Heart left ventricle (tissue), 16 donors: ENCODE results near the gene GSC. TPM values are rescaled to one million over a fixed set of nuclear protein-coding genes. Genes with fewer than 3 reads are reported as not detected.
A peak's percentile ranks its signal among the peaks of the same experiment; 100 is the strongest.

Experiments used
- ATAC-seq, 4 donors: fragments of 200-7000 bp; cut with Tn5 transposase; one replicate each; pipeline ENCODE4 v1.9.1; 2020 to 2022; ENCODE audit warnings: moderate library complexity in 4 of 4, mild to moderate bottlenecking in 3 of 4, moderate number of reproducible peaks in 1 of 4
- DNase-seq, 5 donors: peaks; one replicate each; pipeline ENCODE4 v3.0.0-alpha.2; 2020
- H3K27ac ChIP-seq, 12 donors: fragments of 200-600 bp; sonication (generic) in 4 of 12; one replicate each; pipeline versions ENCODE4 v1.5.0 to v1.8.0; 2016 to 2022; ENCODE audit warnings: mild to moderate bottlenecking in 2 of 12
- H3K27me3 ChIP-seq, 9 donors: fragments of 200-600 bp; sonication (generic) in 2 of 9; one replicate each; pipeline versions ENCODE4 v1.5.1 to v1.8.0; 2016 to 2022; ENCODE audit warnings: mild to moderate bottlenecking in 3 of 9
- H3K36me3 ChIP-seq, 9 donors: fragments of 200-600 bp; sonication (generic) in 2 of 9; one replicate each; pipeline versions ENCODE4 v1.5.0 to v1.8.0; 2018 to 2022; ENCODE audit warnings: mild to moderate bottlenecking in 2 of 9
- H3K4me1 ChIP-seq, 12 donors: fragments of 200-600 bp; sonication (generic) in 4 of 12; one replicate each; pipeline versions ENCODE4 v1.5.0 to v1.8.0; 2016 to 2022; ENCODE audit warnings: mild to moderate bottlenecking in 3 of 12
- H3K4me3 ChIP-seq, 12 donors: fragments of 200-600 bp; sonication (generic) in 4 of 12; one replicate each; pipeline versions ENCODE4 v1.5.0 to v1.8.0; 2017 to 2022; ENCODE audit warnings: mild to moderate bottlenecking in 9 of 12, moderate library complexity in 4 of 12
- H3K9me3 ChIP-seq, 12 donors: fragments of 200-600 bp; sonication (generic) in 4 of 12; one replicate each; pipeline versions ENCODE4 v1.5.0 to v1.8.0; 2016 to 2022; ENCODE audit warnings: mild to moderate bottlenecking in 1 of 12
- POLR2A ChIP-seq, 2 donors: fragments of 450-650 bp; IDR thresholded peaks; one replicate each; pipeline ENCODE4 v1.6.1; 2017; ENCODE audit warnings: antibody characterized with exemption in 2 of 2, mild to moderate bottlenecking in 2 of 2, moderate library complexity in 2 of 2
- WGBS, 4 donors: extraction: QIAGEN DNeasy Blood & Tissue Kit in 2 of 4; methylation state at CpG; one replicate each; pipeline versions ENCODE4 v1.1.5 to v1.1.7; 2013 to 2018; 5-methylcytosine and 5-hydroxymethylcytosine counted together
- intact Hi-C, 10 donors: fragments of 100-400 bp; cut with DNase I; formaldehyde crosslinking; loops; one replicate each; pipeline versions ENCODE4 v1.11.1 to v1.14.2; 2022
- polyA plus RNA-seq, 2 donors: library from polyadenylated mRNA; stranded (reverse); fragments of 200-250 nt; gene quantifications; one replicate each; pipeline ENCODE4 v1.2.3, GENCODE V29; 2013
- total RNA-seq, 9 donors: library from RNA; depleted of rRNA in 2 of 9; stranded (reverse); fragments of >200 nt in 2 of 9; fragmentation: NEBNext Ultra II Directional in 3 of 9; extraction: Animal tissue kit (Norgen Biotek cat#: 25700) in 3 of 9; gene quantifications; one replicate each; pipeline versions ENCODE4 v1.1.0 to v1.2.4, GENCODE V29; 2016 to 2023
- TF ChIP-seq, protein P1 (sequence below), 12 donors: fragments of 200-600 bp; sonication (generic) in 4 of 12; IDR thresholded peaks; one replicate each; pipeline versions ENCODE4 v1.5.0 to v1.8.0; 2018 to 2022; ENCODE audit warnings: antibody characterized with exemption in 12 of 12, mild to moderate bottlenecking in 5 of 12
- donor health status: ischemic (EF 13 %, LVEDD 7.1; RV severe dilation, severe dysfunction).
- donor health status: healthy with polysubstance abuse.
- donor health status: DM: no; HTN: yes; CAD: no.
- donor health status: DM: no; HTN: no; CAD: no.
- donor health status: ischemic (EF 25% LVEDD 6.9; RV normal size, moderate dysfunction).
- donor health status: ischemic (EF 25% LVEDD 5.7; RV mildly dilated, moderate dysfunction).
- donor health status: healthy.
- donor health status: DM: yes; HTN: yes; CAD: no.
- donor health status: ischemic (EF 35%, LVEDD 5.7; RV mildly dilated, moderate dysfunction).
- donor health status: nonischemic (EF 11% LVEDD 7.7; RV severe dilation, severe dysfunction).
- donor health status: DM: yes; HTN: yes; CAD: no.
- donor health status: PGD.
- donor health status: ischemic (EF 29% LVEDD 5.4; RV normal size, mild dysfunction).
- donor health status: nonischemic (EF 23%, LVEDD 6.1; RV moderate dilation, normal function).

GSC gene
- total and polyA plus RNA-seq, 11 donors, result 0.15 to 1.3 (median 0.34) TPM; not detected in 5

DNA sequence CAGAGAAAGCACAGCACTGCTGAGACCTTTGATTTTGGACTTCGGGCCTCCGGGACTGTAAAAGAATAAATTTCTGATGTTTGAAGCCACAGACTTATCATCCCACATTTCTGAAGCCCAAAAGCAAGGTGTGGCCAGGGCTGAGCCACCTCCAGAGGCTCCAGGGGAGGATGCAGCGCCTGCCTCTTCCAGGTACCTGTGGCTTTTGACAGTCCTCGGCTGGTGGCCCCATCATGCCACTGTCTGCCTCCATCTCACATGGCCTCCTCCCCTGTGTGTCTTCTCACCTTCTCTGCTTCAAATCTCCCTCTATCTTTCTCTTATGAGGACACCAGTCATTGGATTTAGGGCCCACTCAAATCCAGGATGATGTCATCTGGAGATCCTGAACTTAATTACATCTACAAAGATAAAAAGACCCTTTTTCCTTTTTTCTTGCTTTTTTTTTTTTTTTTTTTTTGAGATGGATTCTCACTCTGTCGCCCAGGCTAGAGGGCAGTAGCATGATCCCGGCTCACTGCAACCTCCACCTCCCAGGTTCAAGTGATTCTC lies 15.4 kb downstream of the GSC start:
- Histone ChIP-seq H3K4me3 (no peak overlapping the region), H3K36me3 (no peaks in the 10 kb centered on the region), H3K9me3 (no peaks in the 10 kb centered on the region), H3K27ac (no peak overlapping the region), H3K27me3 (peaks cover 0 to 19% (median 0%) of the 10 kb centered on the region in 9 donors), H3K4me1 (peaks cover 0 to 5% (median 0%) of the 10 kb centered on the region in 12 donors)
- ATAC-seq (no peak), DNase-seq (no peak)
- WGBS, 4 donors, result 74 to 83% (median 77%) methylated on average over 6 of the region's 6 CpGs
- TF ChIP-seq, protein P1, sequence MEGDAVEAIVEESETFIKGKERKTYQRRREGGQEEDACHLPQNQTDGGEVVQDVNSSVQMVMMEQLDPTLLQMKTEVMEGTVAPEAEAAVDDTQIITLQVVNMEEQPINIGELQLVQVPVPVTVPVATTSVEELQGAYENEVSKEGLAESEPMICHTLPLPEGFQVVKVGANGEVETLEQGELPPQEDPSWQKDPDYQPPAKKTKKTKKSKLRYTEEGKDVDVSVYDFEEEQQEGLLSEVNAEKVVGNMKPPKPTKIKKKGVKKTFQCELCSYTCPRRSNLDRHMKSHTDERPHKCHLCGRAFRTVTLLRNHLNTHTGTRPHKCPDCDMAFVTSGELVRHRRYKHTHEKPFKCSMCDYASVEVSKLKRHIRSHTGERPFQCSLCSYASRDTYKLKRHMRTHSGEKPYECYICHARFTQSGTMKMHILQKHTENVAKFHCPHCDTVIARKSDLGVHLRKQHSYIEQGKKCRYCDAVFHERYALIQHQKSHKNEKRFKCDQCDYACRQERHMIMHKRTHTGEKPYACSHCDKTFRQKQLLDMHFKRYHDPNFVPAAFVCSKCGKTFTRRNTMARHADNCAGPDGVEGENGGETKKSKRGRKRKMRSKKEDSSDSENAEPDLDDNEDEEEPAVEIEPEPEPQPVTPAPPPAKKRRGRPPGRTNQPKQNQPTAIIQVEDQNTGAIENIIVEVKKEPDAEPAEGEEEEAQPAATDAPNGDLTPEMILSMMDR (IDR thresholded peaks at IDR 0.05), result no peak
- TF ChIP-seq POLR2A (IDR thresholded peaks at IDR 0.05), result no peak
- intact Hi-C loops, result loop anchor here in 1 of 10 donors (5.0 kb wide), 1 partner anchor 67 kb away; no protein-coding TSS in a partner anchor

DNA sequence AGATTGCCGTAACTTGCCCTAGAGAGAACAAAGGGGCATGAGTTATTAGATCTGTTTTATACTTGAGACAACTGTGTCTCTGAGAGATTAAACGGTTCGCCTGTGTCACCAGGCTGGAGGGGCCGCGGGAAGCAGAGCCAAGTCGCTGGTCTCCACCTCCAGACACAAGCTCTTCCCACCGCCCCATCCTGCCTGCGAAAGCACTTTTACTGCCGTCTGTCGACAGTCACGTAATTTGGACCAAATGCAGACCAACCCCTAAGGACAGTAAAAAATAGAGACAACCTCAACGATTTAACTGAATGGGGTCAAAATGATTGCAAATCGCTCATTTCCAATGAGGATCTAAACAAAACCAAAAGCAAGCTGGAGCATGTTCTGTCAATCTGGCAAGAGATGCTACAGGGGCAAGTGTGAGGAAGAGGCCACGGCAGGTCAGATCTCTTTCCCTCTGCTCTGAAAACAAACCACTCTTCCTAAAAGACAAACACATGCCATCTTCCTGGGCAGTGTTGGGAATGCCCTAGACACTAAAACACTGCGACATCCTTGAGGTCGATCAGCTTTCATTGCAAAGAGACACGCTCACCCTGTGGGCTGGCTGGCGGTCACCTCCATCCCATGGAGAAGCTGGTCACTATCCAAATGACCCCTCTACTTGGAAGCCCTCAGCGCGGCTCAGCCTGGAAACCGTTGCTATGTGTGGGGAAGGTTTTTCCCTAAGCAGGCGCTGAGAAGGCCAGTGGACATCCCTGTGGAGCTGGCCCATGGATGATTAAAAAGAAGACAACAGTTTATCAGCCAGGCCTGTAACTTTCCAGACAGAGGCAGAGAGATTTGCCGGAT lies 17.1 kb downstream of the GSC start:
- 63 to 74% (median 70%) methylated on average over 22 to 23 of the region's 23 CpGs for WGBS, 4 donors
- Histone ChIP-seq H3K27me3 (peaks cover 0 to 11% (median 0%) of the 10 kb centered on the region in 9 donors), H3K9me3 (no peaks in the 10 kb centered on the region), H3K4me3 (peak overlapping the region in 3 of 12 donors; percentile 7 to 24 (median 22)), H3K36me3 (no peaks in the 10 kb centered on the region), H3K27ac (peak overlapping the region in 5 of 12 donors; percentile 3 to 73 (median 48)), H3K4me1 (peaks cover 0 to 5% (median 0%) of the 10 kb centered on the region in 12 donors)
- peak in 3 of 4 donors; percentile 40 to 66 (median 52) for ATAC-seq
- intact Hi-C loops, result loop anchor here in 2 of 10 donors (1.0 to 5.0 kb wide), 2 partner anchors 15 to 66 kb away; no protein-coding TSS in a partner anchor
- TF ChIP-seq, protein P1 (IDR thresholded peaks at IDR 0.05), result no peak
- no peak for TF ChIP-seq POLR2A (IDR thresholded peaks at IDR 0.05)
- DNase-seq, result peak in 4 of 5 donors; percentile 46 to 68 (median 56)

DNA sequence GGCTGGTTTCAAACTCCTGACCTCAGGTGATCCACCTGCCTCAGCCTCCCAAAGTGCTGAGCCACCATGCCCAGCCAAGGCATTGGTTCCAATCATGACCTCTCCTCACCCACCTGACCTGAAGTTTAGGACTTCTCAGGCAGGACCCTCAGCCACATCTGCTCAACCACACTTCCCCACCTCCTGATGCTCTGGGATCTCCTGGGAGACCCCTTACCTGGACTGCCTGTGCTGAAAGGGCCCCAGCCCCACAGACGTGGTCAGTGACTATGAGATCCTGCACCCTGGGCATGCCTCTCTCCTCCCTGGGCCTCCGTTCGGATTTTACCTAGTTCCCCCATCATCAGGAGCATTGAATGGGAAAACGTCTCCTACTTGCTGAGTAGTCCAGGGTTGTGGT lies 18.0 kb downstream of the GSC start:
- H3K36me3 ChIP-seq, result no peaks in the 10 kb centered on the region

More for the DNA sequence above, 18.0 kb downstream of the GSC start:
- Histone ChIP-seq H3K4me1 (peaks cover 0 to 5% (median 0%) of the 10 kb centered on the region in 12 donors), H3K9me3 (no peaks in the 10 kb centered on the region), H3K27me3 (peaks cover 0 to 6% (median 0%) of the 10 kb centered on the region in 9 donors), H3K4me3 (no peak overlapping the region), H3K27ac (peak overlapping the region in 2 of 12 donors; percentile 48 to 73)
- ATAC-seq (no peak), DNase-seq (no peak)
- WGBS, 4 donors, result 64 to 72% (median 67%) methylated on average over 4 of the region's 4 CpGs
- intact Hi-C loops, result loop anchor here in 1 of 10 donors (5.0 kb wide), 1 partner anchor 65 kb away; no protein-coding TSS in a partner anchor
- TF ChIP-seq, protein P1 (IDR thresholded peaks at IDR 0.05), result no peak
- no peak for TF ChIP-seq POLR2A (IDR thresholded peaks at IDR 0.05)
